Kidney capillary endothelial cell (primary cell): ENCODE measurements around the gene CELF1.

Experiments used
- DNase-seq: peaks from one replicate; pipeline ENCODE4 v3.0.0-alpha.2; 2018; ENCODE audit warnings: low spot score

CELF1 gene

GRCh38 chr11:47552566-47553405 is at the start of gene CELF1:
Gene CELF1, minus strand, starts transcription at chr11:47553132. Its CDS starts 53,609 bp downstream, at chr11:47499523.
- peak; percentile 86 for DNase-seq

GRCh38 chr11:47599902-47600301 is 47.0 kb upstream of the CELF1 start:
- no peak for DNase-seq

- no peak for DNase-seq
Measured at GRCh38 chr11:47595967-47596366, 43.0 kb upstream of the CELF1 start.

DNA sequence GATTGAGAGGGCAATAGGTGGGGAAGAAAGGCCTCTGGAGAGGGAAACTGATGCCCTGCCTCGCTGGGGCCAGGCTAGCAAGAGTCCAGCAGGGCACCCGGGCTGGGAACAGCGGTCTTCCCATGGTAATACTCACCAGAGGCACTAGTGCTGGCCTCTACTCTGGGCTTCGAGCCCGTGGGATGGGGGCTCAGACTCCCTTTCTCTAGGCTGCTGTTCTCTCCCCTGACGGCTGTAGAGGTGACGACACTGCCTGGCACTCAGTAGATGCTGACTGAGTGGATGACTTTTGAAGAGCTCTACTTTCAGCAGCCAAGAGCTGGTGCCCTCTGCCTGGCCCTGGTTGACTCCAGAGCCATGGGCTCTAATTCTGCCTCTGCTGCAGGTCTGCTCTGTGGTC is 42.1 kb upstream of the CELF1 start:
- DNase-seq = no peak

DNA sequence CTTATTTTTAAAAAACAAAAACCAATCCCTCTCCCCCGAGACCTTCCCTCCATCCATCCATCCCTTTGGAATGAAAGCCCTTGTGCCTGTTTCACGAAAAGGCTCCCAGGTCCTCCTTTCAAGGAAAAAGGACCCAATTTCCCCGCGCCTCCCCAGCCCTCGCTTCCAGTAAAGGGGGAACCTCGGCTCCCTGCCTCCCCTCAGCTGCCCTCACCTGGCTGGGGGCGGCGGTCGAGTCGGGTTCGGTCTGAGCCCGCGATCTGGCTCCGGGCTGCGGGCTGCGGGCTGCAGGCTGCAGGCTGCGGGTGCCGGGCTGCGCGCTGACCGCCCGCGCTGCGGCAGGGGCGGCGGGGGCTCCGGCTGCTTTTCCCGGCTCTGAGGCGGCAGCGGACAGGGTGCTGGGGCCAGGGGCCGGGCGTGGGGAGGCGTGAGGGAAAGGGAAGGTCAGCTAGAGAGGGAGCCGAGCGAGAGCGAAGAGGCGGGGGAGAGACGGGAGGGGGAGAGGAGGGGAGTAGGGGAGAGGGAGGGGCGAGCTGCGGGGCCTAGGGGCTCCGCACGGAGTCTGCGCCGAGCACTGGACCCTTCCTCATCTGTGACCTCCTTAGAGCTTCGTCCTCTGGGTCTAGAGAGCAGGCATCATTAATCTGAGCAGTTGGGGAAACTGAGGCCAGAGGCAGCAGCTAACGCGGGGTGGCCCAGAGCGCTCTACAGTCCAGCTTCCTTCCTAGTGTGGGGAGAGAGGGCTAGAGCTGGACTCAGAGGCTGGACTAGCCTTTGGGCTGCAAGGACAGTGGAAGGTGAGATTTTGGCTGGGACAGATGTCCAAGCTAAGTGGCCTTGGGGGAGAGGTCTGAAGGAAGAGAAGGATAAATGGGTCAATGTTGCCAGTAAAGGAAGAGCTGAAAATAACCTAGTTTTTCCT is 41.3 kb upstream of the CELF1 start, which contains the start of gene C1QTNF4:
Gene C1QTNF4 (minus strand): TSS at position 478 of the 922 bp plus-strand sequence. CDS start 3,601 bp downstream, outside the sequence.
- no peak for DNase-seq

GRCh38 chr11:47593492-47593933 is 40.6 kb upstream of the CELF1 start:
- DNase-seq = no peak

- no peak for DNase-seq
Measured at GRCh38 chr11:47592970-47593369, 40.0 kb upstream of the CELF1 start.

DNA sequence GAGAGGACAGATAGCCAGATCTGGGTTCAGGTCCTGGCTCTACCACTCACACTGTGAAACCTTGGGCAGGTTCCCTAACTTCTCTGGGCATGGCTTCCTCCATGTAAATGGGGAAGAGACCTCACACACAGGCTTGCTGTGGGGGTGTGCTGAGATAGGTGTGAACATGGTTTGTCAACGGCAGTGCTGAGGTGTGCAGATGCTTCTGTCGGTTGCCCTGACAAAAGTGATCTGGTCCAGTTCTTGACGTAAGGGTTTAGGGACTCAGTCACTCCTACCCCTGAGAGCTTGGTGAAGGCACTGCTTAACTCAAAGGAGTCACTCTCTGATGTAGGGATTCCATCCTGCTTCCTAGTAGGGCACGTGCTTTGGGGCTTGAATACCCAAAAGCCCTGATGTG is 39.3 kb upstream of the CELF1 start:
- no peak for DNase-seq

GRCh38 chr11:47591764-47592163 is 38.8 kb upstream of the CELF1 start:
- peak; percentile 63 for DNase-seq

GRCh38 chr11:47589977-47590861 is 37.3 kb upstream of the CELF1 start:
- no peak for DNase-seq

DNA sequence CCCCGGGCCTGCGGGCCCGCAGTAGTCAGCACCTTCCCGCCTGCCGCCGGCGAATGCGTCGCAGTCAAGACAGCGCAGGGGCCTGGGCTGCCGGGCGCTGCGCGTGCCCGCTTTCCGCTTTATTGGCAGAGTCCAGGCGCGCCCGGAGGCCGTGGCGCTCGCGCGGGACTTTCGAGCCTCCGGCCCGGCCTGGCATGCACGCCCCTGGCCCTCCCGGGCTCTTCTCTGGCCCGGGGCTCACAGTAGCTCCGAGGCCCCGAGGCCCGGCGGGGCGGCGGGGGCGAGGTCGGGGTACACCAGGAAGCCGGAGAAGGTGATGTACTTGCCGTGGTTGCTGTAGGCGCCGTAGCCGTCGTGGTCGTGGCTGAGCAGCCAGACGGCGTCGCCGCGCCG is 36.6 kb upstream of the CELF1 start:
- DNase-seq = no peak

DNA sequence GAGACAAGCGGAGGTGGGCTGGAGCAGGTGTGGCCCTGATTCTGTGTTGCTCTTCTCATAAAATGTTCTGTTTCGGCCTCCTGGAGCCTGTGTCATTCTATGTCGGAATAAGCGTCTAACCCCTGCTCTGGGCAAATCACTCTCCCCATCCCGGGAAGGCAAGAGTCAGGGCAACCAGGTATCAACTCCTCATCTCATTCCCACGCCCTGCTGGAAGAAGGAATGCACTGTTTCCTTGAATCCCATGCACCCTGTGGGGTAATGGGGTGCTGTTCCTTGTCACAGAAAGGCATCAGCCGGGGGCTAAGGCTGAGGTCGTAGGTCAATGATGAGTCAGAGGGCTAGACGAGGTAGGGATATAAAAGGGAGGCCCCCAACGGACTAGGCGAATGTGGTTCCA is 36.2 kb upstream of the CELF1 start:
- no peak for DNase-seq

GRCh38 chr11:47587723-47588326 is 34.9 kb upstream of the CELF1 start:
- DNase-seq = no peak

- DNase-seq = no peak
Measured at GRCh38 chr11:47587039-47587716, 34.2 kb upstream of the CELF1 start.

GRCh38 chr11:47586098-47586855 is 33.3 kb upstream of the CELF1 start, which contains the start of gene FAM180B:
Gene FAM180B, plus strand, starts transcription at chr11:47586678. Its CDS starts 91 bp downstream, at chr11:47586769.
- DNase-seq = no peak

DNA sequence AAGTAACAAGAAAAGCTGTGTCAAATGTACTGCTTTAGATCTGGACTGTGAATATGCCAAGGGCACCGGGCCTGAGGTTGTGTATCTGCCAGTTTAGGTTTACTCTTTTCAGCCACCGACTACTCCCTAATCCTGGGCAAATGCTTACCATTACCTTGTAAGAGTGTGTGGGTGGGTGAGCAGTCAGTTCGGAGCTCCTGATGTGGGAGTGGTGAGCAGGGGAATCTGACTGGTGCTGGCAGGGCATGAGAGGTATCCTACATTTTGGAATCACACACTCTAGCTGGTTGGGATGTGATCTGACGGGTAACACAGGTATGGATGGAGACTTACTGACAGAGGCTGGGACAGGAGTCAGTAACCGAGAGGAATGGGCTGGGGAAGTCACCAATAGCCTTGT is 30.9 kb upstream of the CELF1 start:
- no peak for DNase-seq

GRCh38 chr11:47578524-47579494 is 25.9 kb upstream of the CELF1 start, which contains the start of the genes KBTBD4 and NDUFS3:
Gene KBTBD4, minus strand, starts transcription at chr11:47578970. Its CDS starts 19 bp downstream, at chr11:47578951.
Gene NDUFS3, plus strand, starts transcription at chr11:47579074. Its CDS starts 18 bp downstream, at chr11:47579092.
- DNase-seq = peak; percentile 82

- no peak for DNase-seq
Measured at GRCh38 chr11:47577460-47578041, 24.6 kb upstream of the CELF1 start.
